GM21737 (cell line): ENCODE data around the gene PTX3.

Experiments
- ATAC-seq: cut with Tn5 transposase; IDR thresholded peaks from one replicate; pipeline ENCODE4 v1.9.1; 2021; ENCODE audit warnings: mild to moderate bottlenecking, moderate library complexity; ENCODE audit not compliant: unreplicated experiment

PTX3 gene

DNA sequence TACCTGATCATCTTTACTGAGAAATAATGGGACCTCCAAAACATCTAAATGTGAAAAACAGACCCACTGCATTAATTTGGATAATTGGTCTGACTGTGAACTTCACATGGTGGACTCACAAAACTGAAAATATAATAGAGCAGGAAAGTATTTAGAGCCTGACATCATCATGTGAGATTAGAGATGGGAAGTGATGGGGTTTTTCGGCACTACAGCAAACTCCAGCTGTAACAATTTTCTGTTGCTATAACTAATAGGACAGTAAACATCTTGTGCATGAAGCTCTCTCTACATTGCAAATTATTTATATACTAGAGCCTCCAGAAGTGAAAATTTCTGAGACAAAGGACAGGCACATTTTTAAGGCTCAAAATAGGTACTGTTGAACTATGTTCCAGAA lies 34.4 kb downstream of the PTX3 start:
- ATAC-seq, result no peak

DNA sequence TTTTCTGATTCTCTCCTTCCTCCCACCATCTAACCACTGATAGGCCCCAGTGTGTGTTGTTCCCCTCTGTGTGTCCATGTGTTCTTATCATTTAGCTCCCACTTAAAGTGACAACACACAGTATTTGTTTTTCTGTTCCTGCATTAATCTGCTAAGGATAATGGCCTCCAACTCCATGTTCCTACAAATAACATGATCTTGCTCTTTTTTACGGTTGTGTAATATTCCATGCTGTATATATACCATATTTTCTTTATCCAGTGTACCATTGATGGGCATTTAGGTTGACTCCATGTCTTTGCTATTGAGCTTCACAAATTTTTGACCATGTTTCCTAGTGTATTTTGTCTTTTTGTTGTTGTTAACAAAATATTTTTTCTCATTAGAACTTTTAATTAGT lies 36.0 kb downstream of the PTX3 start:
- no peak for ATAC-seq

DNA sequence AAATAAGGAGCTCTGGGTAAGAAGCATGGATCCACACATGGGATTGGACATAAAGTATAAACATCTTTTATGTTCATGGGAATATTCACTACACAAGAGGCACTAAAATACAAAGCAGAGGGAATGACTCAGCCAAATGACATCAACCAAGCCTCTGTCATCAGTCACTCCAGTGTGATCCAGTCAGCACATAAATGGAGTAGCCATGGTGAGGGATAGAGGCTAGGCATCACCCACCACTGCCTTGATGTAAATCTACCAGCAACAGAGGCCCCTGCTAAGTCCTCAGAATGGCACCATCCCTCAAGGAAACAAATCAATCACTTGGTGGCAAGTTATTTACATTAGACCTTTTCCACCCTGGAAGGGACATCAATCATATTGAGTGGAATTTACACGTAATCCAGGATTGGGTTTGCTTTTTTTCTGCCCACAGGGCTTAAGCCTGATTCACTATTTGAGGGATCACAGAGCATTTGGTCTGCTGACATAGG lies 39.3 kb downstream of the PTX3 start:
- no peak for ATAC-seq

DNA sequence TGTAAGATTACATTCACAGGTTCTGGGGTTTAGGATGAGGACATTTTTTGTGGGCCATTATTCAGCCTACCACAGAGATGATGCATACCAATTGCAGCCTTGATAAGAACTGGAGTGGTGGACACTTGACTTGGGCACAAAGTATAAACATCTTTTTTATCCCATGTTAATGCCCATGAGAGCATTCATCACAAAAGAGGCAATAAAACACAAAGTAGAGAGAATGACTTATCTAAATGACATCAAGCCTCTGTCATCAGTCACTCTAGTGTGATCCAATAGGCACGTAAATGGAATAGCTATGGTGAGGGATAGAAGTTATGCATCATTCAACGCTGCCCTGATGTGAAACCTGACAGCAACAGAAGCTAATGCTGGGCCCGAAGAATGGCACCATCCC lies 40.8 kb downstream of the PTX3 start:
- ATAC-seq, result no peak

DNA sequence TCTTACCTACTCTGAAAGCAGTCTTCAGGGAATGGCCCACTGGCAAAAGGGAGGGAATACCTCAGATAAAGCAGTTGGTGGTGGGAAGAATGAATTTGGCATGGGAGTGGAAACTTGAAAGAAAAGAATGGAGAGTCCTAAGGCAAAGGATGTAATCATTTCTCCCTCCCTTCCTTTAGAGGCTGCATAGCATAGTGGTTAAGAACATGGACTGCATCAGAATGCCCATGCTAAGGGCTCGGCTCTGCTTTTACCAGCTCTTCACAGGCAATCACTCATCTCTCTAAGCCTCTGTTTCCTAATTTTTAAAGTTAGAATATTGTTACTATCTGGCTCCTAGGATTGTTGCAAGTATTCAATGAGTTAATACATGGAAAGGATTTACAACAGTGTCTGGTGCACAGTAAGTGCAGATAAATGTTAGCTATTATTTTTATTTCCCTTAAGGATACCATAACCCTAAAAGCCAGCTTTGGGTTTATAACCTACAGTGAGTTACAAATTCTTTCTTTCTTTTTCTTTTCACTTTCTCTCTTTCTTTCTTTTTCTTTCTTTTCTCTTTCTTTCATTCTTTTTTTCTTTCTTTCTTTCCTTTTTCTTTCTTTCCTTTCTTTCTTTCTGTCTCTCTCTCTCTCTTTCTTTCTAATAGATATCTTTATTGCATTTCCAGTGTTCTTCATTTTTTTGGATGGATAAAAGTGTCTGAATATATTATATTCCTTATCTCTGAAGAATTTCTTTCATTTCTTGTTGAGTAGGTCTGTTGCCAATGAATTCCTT lies 43.0 kb downstream of the PTX3 start:
- ATAC-seq, result no peak

DNA sequence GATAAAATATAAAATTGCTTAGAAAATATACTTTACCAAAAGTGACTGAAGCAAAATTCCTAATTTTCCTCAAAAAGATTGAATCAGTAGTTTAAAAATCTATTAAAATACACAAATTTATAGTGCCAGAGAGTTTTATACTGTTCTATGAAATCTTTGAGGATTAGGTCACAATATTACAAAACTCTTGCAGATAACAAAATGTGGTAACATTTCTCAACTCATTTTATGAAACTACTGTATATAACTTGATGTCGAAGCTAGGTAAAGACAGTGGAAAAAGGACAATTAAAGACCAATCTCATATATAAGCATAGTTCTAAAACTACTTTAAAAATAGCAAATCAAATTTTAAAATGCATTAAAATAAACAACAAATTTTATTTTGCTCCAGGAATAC lies 50.7 kb downstream of the PTX3 start:
- ATAC-seq, result no peak

DNA sequence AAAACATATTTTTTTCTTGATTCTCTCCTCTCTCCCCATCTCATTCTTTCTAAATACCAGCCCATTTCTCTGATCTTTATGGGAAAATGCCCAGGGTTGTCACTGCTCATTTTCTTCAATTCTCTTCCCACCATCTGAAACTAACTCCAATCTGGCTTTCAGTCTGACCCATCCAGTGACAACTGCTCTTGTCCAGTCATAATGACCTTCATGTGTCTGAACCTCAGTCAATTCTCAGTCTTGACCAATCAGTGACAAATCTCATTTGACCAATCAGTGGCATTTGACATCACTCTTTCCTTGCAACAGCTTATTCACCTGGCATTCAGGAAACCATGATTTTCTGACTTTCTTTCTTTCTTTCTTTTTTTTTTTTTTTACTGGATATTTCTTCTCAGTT lies 51.5 kb downstream of the PTX3 start:
- ATAC-seq, result no peak

DNA sequence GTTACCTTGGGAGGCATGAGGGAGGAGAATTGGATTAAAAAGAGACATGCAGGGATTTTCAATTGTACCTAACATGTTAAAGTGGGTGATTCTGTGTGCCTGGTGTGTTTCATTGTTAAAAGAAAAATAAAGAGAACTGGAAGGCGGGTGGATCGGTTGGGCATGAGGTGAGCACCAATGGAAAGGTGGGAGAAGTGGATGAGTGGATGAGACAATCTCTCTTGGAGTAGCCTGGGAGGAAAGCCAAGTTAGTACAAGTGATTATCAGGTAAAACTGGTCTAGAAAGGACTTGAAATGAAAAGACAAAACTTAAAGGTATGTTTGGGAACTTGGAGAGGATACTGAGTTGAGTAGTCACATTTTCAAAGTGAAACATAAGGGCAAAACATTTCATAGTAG lies 54.5 kb downstream of the PTX3 start:
- no peak for ATAC-seq
